Hematopoietic multipotent progenitor cell (in vitro differentiated cells): ENCODE data around the gene YY2. TPM values are rescaled to one million over a fixed set of nuclear protein-coding genes. Genes with fewer than 3 reads are reported as not detected.
"Not testable (repeated sequence)": the region's sequence is repeated elsewhere in the genome, so short reads cannot be mapped to it uniquely, and the experiment has no call there.

ENCODE experiments used
- DNase-seq, 3 donors: peaks; one replicate each; pipeline ENCODE4 v3.0.0-alpha.2; 2011 to 2015; ENCODE audit warnings: low read depth in 2 of 3, low spot score in 2 of 3
- small RNA-seq: library from RNA; depleted of rRNA; stranded (forward); fragments of <200 nt; gene quantifications from one replicate; pipeline ENCODE3, GENCODE V24; 2012
- total RNA-seq: library from RNA; depleted of rRNA; stranded (reverse); fragments of >200 nt; gene quantifications from one replicate; pipeline ENCODE4 v1.2.3, GENCODE V29; 2012

Gene YY2
- total RNA-seq, 1 donor = 1.1 TPM

GRCh38 chrX:21873063-21873775 is 17.4 kb downstream of the YY2 start:
- no peak for DNase-seq

DNA sequence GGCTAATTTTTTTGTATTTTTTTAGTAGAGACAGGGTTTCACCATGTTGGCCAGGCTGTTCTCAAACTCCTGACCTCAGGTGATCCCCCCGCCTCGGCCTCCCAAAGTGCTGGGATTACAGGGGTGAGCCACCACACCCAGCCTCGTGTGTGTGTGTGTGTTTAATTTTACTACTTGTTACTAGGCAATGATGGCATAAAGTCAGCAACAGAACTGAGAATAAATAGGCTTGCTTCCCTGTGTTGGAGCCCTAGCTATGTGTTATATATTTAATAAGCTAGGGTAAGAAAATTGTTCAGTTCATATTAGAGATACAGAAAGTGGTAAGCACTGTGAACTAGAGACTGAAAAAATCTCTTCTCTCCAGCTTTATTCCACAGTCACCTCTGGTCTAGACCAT is 18.4 kb downstream of the YY2 start:
- DNase-seq = not testable (repeated sequence)

GRCh38 chrX:21875013-21875412 is 19.2 kb downstream of the YY2 start:
- DNase-seq = no peak

DNA sequence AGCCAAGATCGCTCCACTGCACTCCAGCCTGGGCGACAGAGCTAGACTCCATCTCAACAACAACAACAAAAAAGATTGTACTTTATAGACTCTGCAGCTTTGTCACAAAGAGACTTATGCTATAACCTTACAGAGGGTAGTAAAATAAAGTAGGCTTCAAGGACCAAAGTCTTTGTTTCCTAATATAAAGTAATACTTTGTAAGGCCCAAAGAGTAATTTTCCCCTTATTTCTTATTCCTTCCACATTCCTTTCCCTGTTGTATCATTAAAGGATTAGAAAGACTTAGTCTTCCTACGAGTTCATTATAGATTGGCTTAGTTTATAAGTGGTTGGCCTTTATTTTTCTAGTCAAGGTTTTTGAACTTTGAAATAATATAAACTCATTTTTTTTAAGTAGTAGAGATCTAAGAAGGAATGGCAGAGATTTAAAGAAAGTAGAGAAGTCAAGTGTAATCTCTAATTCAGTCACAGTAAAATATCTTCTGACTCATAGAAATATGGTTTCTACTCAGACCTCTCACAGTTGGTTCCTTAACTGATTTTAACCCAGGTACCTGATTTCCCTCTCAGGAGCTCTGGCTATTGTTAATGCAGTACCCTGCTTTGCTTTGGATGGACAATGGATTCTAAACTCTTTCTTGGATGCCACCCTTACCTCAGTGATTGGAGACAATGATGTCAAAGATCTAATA is 26.2 kb downstream of the YY2 start:
- no peak for DNase-seq

GRCh38 chrX:21883258-21883657 is 27.5 kb downstream of the YY2 start:
- no peak for DNase-seq

- DNase-seq = no peak
Observed at GRCh38 chrX:21885568-21885967, 29.8 kb downstream of the YY2 start.

DNA sequence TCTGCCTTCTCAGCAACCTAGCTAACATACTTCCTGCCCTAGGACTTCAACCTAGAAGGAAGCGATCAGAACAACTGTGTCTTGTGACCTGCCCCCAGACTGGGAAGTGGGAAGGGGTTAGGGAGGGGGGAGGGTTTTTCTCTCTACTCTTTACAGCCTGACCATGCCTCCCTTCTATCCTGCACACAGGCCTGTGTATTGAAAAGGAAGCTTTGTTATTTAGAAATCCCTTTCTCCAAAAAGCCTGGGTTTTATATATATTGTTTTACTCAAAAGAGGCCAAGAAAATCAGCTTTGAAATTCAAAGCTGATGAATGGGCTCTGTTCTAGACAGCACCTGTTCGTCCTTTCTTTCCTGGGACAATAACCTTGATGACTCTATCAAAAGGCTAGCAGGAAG is 49.5 kb downstream of the YY2 start:
- no peak for DNase-seq

GRCh38 chrX:21905953-21906352 is 50.2 kb downstream of the YY2 start:
- no peak for DNase-seq

- DNase-seq = no peak
Observed at GRCh38 chrX:21907260-21907659, 51.5 kb downstream of the YY2 start.

Small RNA genes within 50 kb of the gene (small RNA-seq; reads per million reads assigned to genes)
- not detected for gene U73479.1

Other genes starting within 250 kb of the YY2 start
- gene KLHL34, start 197.7 kb upstream of the YY2 start, total RNA-seq = not detected
- gene SMPX, start 97.9 kb upstream of the YY2 start, total RNA-seq = not detected
- gene MBTPS2, start 16.4 kb upstream of the YY2 start, total RNA-seq = 2.7 TPM
- 27.7 TPM for gene SMS, start 84.7 kb downstream of the YY2 start, total RNA-seq
- gene PHEX, start 176.3 kb downstream of the YY2 start, total RNA-seq = under 0.01 TPM